ENCODE measurements around the gene DRC7.
A peak's percentile ranks its signal among the peaks of the same experiment; 100 is the strongest.

Gene DRC7

GRCh38 chr16:57752581-57753447 is 58.2 kb downstream of the DRC7 start:
- in situ Hi-C loops (cut with HindIII; ENCODE audit: low pct_ligation_motif_present, low pct_unique_long_range_greater_than_20kb, low sequenced_read_pairs), result no loop called here

DNA sequence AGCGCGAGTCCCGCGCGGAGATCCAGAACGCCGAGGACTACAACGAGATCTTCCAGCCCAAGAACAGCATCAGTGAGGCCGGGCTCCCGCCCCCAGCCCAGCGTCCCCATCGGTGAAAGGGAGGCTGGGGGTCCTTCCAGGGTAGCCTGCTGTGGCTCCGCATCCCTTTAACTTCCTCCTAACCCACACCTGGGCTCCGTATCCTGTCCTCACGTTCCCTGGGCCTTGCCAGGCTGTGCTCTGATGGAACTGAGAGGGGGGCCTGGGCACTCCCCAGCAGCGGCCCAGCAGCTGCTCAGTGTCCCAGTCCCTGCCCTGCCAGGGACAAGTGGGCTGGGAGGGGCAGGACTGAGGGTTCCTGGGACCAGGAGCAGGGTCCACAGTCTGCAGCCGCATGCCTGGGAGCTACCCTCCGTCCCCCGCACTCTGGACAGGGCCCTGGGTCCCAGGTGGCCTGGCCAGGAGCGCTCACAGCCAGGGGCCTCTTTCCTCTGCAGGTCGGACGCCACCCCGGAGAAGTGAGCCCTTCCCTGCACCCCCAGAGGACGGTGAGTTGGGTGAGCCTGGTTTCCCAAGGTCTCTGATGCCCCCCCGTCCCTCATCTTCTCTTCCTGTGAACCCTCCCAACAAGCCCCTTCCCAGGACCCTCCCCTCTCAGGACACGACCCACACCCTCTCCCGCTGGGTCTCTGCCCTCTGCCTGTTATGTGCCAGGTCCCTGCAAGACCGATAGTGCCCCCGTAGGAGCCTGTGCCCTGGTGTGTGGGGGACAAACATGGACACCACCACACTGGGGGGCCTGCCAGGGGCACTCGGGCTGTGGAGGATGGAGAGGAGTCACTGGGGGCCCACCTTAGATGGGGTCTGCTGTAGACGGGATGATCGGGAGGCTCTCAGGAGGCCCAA is 59.1 kb downstream of the DRC7 start:
- DNase-seq, result no peak
- in situ Hi-C loops (cut with HindIII; ENCODE audit: low pct_ligation_motif_present, low pct_unique_long_range_greater_than_20kb, low sequenced_read_pairs), result no loop called here

More at GRCh38 chr16:57752581-57753447, 58.2 kb downstream of the DRC7 start:
- no peak for DNase-seq

GRCh38 chr16:57754354-57755060 is 59.9 kb downstream of the DRC7 start:
- DNase-seq, result no peak
- in situ Hi-C loops (cut with HindIII; ENCODE audit: low pct_ligation_motif_present, low pct_unique_long_range_greater_than_20kb, low sequenced_read_pairs), result no loop called here

DNA sequence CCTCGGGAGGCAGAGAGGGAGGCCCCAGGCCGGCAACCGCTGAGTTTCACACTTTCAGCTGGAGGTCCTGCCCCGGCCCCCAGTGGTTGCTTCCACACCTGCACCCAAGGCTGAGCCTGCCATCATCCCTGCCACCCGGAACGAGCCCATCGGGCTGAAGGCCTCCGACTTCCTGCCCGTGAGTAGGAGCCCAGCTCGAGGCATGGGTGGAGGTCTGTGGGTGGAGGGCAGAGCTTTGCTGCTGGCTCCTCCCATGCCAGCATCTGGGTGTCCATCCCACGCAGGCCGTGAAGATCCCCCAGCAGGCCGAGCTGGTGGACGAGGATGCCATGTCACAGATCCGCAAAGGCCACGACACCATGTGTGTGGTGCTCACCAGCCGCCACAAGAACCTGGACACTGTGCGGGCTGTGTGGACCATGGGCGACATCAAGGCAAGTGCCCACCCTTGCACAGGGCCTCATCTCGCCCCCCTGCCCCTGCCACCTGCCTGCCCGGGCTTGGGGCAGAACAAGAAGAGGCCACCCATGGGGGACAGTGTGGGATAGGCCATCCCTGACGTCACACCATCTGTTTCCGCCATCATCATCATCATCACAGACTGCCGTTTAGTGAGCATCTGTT is 60.6 kb downstream of the DRC7 start:
- no peak for DNase-seq
- in situ Hi-C loops (cut with HindIII; ENCODE audit: low pct_ligation_motif_present, low pct_unique_long_range_greater_than_20kb, low sequenced_read_pairs), result no loop called here

GRCh38 chr16:57755726-57756423 is 61.3 kb downstream of the DRC7 start:
- in situ Hi-C loops (cut with HindIII; ENCODE audit: low pct_ligation_motif_present, low pct_unique_long_range_greater_than_20kb, low sequenced_read_pairs), result no loop called here
- no peak for DNase-seq

- in situ Hi-C loops (cut with HindIII; ENCODE audit: low pct_ligation_motif_present, low pct_unique_long_range_greater_than_20kb, low sequenced_read_pairs), result no loop called here
- DNase-seq, result no peak
These were observed 62.1 kb downstream of the DRC7 start for GRCh38 chr16:57756424-57757325.

GRCh38 chr16:57757326-57757786 is 62.8 kb downstream of the DRC7 start:
- in situ Hi-C loops (cut with HindIII; ENCODE audit: low pct_ligation_motif_present, low pct_unique_long_range_greater_than_20kb, low sequenced_read_pairs), result no loop called here
- DNase-seq, result peak; percentile 88

- no peak for DNase-seq
- in situ Hi-C loops (cut with HindIII; ENCODE audit: low pct_ligation_motif_present, low pct_unique_long_range_greater_than_20kb, low sequenced_read_pairs), result no loop called here
These were observed 63.3 kb downstream of the DRC7 start for GRCh38 chr16:57757883-57758282.

DNA sequence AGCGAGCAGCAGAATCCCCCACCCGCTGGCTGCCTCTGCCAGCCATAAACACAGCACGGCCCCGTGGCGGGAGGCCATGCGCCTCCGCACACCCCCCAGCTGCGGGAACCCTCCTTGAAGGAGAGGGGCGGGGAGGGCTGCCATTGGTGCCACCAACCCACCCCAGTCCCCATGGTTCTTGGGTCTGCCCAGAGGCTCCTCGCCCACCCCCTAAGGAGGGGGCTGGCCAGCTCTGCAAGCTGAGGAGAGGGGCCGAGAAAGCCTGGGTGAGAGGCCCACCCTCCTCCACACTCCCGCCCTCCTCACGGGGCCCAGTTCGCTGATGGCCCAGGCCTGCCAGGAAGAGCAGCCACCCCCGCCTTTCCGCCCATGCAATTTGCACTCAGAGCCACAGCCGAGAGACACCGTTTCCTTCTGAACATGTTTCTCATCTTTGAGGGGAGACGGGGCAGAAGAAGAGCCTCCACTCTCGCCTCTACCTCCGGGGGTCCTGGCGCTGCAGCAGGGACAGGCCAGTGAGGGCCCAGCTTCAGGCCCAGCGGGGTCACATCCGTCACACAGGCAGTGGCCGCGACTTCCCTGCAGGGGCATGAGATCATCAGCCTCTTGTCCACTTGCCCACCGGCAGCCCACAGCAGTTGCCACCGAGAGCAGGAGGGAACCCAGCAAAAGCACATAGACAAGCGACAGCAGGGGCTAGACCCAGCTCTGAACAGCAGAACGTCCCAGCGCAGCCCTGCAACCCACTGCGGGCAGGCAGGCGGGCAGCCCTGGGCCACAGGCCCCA is 63.9 kb downstream of the DRC7 start:
- DNase-seq, result no peak
- in situ Hi-C loops (cut with HindIII; ENCODE audit: low pct_ligation_motif_present, low pct_unique_long_range_greater_than_20kb, low sequenced_read_pairs), result no loop called here

GRCh38 chr16:57759131-57759530 is 64.5 kb downstream of the DRC7 start:
- in situ Hi-C loops (cut with HindIII; ENCODE audit: low pct_ligation_motif_present, low pct_unique_long_range_greater_than_20kb, low sequenced_read_pairs), result no loop called here
- no peak for DNase-seq

- in situ Hi-C loops (cut with HindIII; ENCODE audit: low pct_ligation_motif_present, low pct_unique_long_range_greater_than_20kb, low sequenced_read_pairs), result no loop called here
- no peak for DNase-seq
These were observed 65.1 kb downstream of the DRC7 start for GRCh38 chr16:57759541-57760356.

DNA sequence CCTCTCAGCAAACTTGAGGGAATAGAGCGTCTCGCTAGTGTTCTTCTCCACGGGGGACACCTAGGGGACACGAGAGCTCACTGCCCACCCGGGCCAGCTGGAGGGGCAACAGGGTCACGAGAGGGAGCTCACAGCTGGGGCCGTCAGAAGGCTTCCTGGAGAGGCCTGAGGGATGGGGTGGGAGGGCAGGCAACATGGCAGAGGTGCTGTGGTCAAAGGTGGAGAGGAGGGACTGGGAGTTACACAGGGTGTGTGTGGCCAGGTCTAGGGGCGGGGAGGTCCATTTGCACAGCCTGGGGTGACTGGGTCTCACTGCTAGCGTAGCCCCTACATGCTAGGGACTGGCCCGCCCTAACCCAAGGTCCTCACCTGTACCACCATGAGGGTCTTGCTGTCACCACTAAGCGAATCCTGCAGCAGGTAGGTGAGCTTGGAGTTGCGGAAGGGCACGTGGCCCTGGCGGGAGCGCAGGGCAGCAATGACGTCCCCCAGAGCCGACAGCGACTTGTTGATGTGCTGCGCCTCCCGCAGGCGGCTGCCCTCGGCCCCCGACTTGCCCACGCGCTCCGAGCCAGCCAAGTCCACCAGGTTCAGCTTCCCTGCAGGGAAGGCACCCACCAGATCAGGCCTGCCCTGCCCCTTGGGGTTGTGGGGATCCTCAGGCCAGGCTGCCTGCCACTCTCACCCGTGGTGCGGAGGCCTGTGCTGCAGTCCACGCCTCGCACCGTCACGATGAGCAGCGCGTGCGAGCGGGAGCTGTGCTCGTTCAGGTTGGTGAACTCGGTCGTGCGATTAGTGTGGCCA is 66.0 kb downstream of the DRC7 start:
- in situ Hi-C loops (cut with HindIII; ENCODE audit: low pct_ligation_motif_present, low pct_unique_long_range_greater_than_20kb, low sequenced_read_pairs), result no loop called here
- DNase-seq, result no peak

DNA sequence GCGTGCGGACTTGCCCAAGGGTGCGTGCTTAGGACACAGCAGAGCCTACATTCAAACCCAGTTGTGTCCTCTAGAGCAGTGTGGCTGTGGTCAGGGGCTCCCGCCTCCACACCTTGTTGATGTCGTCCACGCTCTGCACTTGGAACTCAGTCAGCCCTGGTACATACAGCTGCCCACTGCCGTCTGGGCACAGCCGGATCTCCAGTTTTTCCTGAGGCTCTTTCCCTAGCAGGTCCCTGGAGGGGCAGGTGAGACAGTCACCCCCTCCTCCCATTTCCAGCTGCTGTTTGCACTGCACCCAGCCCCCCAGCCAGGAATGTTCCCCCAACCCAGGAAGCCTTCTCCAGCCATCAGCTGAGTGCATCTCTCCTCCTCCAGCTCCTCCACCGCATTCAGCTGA is 66.7 kb downstream of the DRC7 start:
- in situ Hi-C loops (cut with HindIII; ENCODE audit: low pct_ligation_motif_present, low pct_unique_long_range_greater_than_20kb, low sequenced_read_pairs), result no loop called here
- no peak for DNase-seq

DNA sequence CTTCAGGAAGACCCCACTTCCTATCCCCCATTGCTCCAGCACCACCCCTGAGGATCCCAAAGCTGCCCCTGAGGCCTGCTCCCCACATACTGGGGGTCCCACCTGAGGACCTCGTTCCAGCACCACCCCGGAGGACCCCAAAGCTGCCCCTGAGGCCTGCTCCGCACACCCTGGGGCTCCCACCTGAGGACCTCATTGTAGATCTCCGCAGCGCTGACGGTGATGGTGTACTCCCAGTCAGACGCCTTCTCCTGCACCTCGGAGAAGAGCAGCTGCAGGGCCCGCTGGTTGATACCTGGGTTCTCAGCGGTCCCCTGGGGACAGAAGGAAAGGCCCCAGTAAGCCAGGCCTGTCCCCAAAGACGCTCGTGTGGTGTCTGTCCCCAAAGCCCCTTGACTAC is 67.4 kb downstream of the DRC7 start:
- DNase-seq, result no peak
- in situ Hi-C loops (cut with HindIII; ENCODE audit: low pct_ligation_motif_present, low pct_unique_long_range_greater_than_20kb, low sequenced_read_pairs), result no loop called here
